Activated naive CD4-positive, alpha-beta T cell treated with anti-CD3 and anti-CD28 coated beads, Interleukin-2, amount 10 ng/mL, durations not matched to agents 7 days and 5 days (primary cell): Measurements from ENCODE around the gene MN1.

Source experiments
- CTCF ChIA-PET: fragments of 350-600 bp; sonication (Branson Sonifier 250); formaldehyde crosslinking; loops from one replicate; lab custom pipeline; 2021; ENCODE audit warnings: antibody characterized with exemption; lab: Charles Lee
- DNase-seq: peaks from one replicate; pipeline ENCODE4 v3.0.0-alpha.2; 2020
- H3K27ac Mint-ChIP-seq: one replicate; pipeline ENCODE4 v1.8.0; 2021; ENCODE audit warnings: mild to moderate bottlenecking, moderate library complexity, mixed read lengths
- H3K27me3 Mint-ChIP-seq: one replicate; pipeline ENCODE4 v1.8.0; 2021; ENCODE audit warnings: mild to moderate bottlenecking, mixed read lengths
- H3K36me3 Mint-ChIP-seq: one replicate; pipeline ENCODE4 v1.8.0; 2021; ENCODE audit warnings: mixed read lengths
- H3K4me1 Mint-ChIP-seq: one replicate; pipeline ENCODE4 v1.8.0; 2021; ENCODE audit warnings: mixed read lengths
- H3K4me3 Mint-ChIP-seq: one replicate; pipeline ENCODE4 v1.8.0; 2021; ENCODE audit warnings: mild to moderate bottlenecking, moderate library complexity, mixed read lengths
- H3K9me3 Mint-ChIP-seq: one replicate; pipeline ENCODE4 v1.8.0; 2021; ENCODE audit warnings: mixed read lengths

Gene MN1

GRCh38 chr22:27801616-27802345 lies at the start of gene MN1:
MN1 (minus strand) TSS chr22:27801756; CDS start chr22:27800543, 1,213 bp downstream.
- Mint-ChIP-seq H3K4me1 (peaks cover 15% of the 10 kb centered on the region), H3K27me3 (peaks cover 66% of the 10 kb centered on the region), H3K27ac (no peak within 1 kb of the TSS), H3K9me3 (no peaks in the 10 kb centered on the region), H3K36me3 (no peaks in the 10 kb centered on the region), H3K4me3 (peak within 1 kb of the TSS; percentile 75)
- CTCF ChIA-PET: no interaction called here
- peak; percentile 64 for DNase-seq

GRCh38 chr22:27850000-27850521 lies 48.5 kb upstream of the MN1 start:
- DNase-seq: no peak
- peaks cover 3% of the 10 kb centered on the region for H3K4me1 Mint-ChIP-seq
- CTCF ChIA-PET: no interaction called here
- no peak overlapping the region for H3K27ac Mint-ChIP-seq
- no peak overlapping the region for H3K4me3 Mint-ChIP-seq
- no peaks in the 10 kb centered on the region for H3K9me3 Mint-ChIP-seq
- H3K36me3 Mint-ChIP-seq: peaks cover 52% of the 10 kb centered on the region
- H3K27me3 Mint-ChIP-seq: no peaks in the 10 kb centered on the region

- no peak overlapping the region for H3K27ac Mint-ChIP-seq
- peaks cover 40% of the 10 kb centered on the region for H3K36me3 Mint-ChIP-seq
- CTCF ChIA-PET: no interaction called here
- no peak for DNase-seq
- peaks cover 3% of the 10 kb centered on the region for H3K4me1 Mint-ChIP-seq
- H3K9me3 Mint-ChIP-seq: no peaks in the 10 kb centered on the region
- H3K27me3 Mint-ChIP-seq: no peaks in the 10 kb centered on the region
- H3K4me3 Mint-ChIP-seq: no peak overlapping the region
Observed at GRCh38 chr22:27848005-27848404, 46.4 kb upstream of the MN1 start.

GRCh38 chr22:27846910-27847309 lies 45.4 kb upstream of the MN1 start:
- Mint-ChIP-seq H3K27me3 (no peaks in the 10 kb centered on the region), H3K36me3 (peaks cover 37% of the 10 kb centered on the region), H3K9me3 (no peaks in the 10 kb centered on the region), H3K27ac (no peak overlapping the region), H3K4me3 (no peak overlapping the region), H3K4me1 (peaks cover 3% of the 10 kb centered on the region)
- DNase-seq: no peak
- CTCF ChIA-PET: no interaction called here

GRCh38 chr22:27846248-27846757 lies 44.7 kb upstream of the MN1 start:
- Mint-ChIP-seq H3K27me3 (no peaks in the 10 kb centered on the region), H3K4me1 (peaks cover 3% of the 10 kb centered on the region), H3K4me3 (no peak overlapping the region), H3K9me3 (no peaks in the 10 kb centered on the region), H3K27ac (no peak overlapping the region), H3K36me3 (peaks cover 37% of the 10 kb centered on the region)
- no peak for DNase-seq
- CTCF ChIA-PET: no interaction called here

GRCh38 chr22:27845644-27846043 lies 44.1 kb upstream of the MN1 start:
- no peak overlapping the region for H3K4me3 Mint-ChIP-seq
- H3K27ac Mint-ChIP-seq: no peak overlapping the region
- peaks cover 34% of the 10 kb centered on the region for H3K36me3 Mint-ChIP-seq
- H3K4me1 Mint-ChIP-seq: peaks cover 3% of the 10 kb centered on the region
- no peaks in the 10 kb centered on the region for H3K27me3 Mint-ChIP-seq
- DNase-seq: no peak
- no peaks in the 10 kb centered on the region for H3K9me3 Mint-ChIP-seq
- CTCF ChIA-PET: no interaction called here

- Mint-ChIP-seq H3K4me3 (no peak overlapping the region), H3K36me3 (peaks cover 29% of the 10 kb centered on the region), H3K27me3 (no peaks in the 10 kb centered on the region), H3K27ac (no peak overlapping the region), H3K9me3 (no peaks in the 10 kb centered on the region), H3K4me1 (no peaks in the 10 kb centered on the region)
- CTCF ChIA-PET: interaction anchor here (1.9 kb wide), 1 partner anchor 9 kb away, joined by 4 read pairs; no protein-coding TSS in a partner anchor
- no peak for DNase-seq
Observed at GRCh38 chr22:27844656-27845591, 43.4 kb upstream of the MN1 start.

- Mint-ChIP-seq H3K27me3 (no peaks in the 10 kb centered on the region), H3K9me3 (no peaks in the 10 kb centered on the region), H3K4me1 (no peaks in the 10 kb centered on the region), H3K4me3 (no peak overlapping the region), H3K36me3 (peaks cover 26% of the 10 kb centered on the region), H3K27ac (no peak overlapping the region)
- DNase-seq: no peak
- CTCF ChIA-PET: interaction anchor here (1.9 kb wide), 1 partner anchor 10 kb away, joined by 4 read pairs; no protein-coding TSS in a partner anchor
Observed at GRCh38 chr22:27844256-27844655, 42.7 kb upstream of the MN1 start.

- Mint-ChIP-seq H3K27me3 (no peaks in the 10 kb centered on the region), H3K4me3 (no peak overlapping the region), H3K4me1 (no peaks in the 10 kb centered on the region), H3K27ac (no peak overlapping the region), H3K9me3 (no peaks in the 10 kb centered on the region), H3K36me3 (peaks cover 20% of the 10 kb centered on the region)
- no peak for DNase-seq
- CTCF ChIA-PET: interaction anchor here (1.9 kb wide), 1 partner anchor 11 kb away, joined by 4 read pairs; no protein-coding TSS in a partner anchor
Observed at GRCh38 chr22:27843441-27843840, 41.9 kb upstream of the MN1 start.

- Mint-ChIP-seq H3K27me3 (no peaks in the 10 kb centered on the region), H3K27ac (no peak overlapping the region), H3K4me3 (no peak overlapping the region), H3K36me3 (peaks cover 15% of the 10 kb centered on the region), H3K4me1 (no peaks in the 10 kb centered on the region), H3K9me3 (peaks cover under 1% of the 10 kb centered on the region)
- CTCF ChIA-PET: no interaction called here
- no peak for DNase-seq
Observed at GRCh38 chr22:27842669-27843431, 41.3 kb upstream of the MN1 start.

GRCh38 chr22:27842201-27842600 lies 40.6 kb upstream of the MN1 start:
- Mint-ChIP-seq H3K9me3 (peaks cover 5% of the 10 kb centered on the region), H3K4me3 (no peak overlapping the region), H3K27me3 (peaks cover under 1% of the 10 kb centered on the region), H3K36me3 (peaks cover 13% of the 10 kb centered on the region), H3K27ac (no peak overlapping the region), H3K4me1 (no peaks in the 10 kb centered on the region)
- no peak for DNase-seq
- CTCF ChIA-PET: no interaction called here

- Mint-ChIP-seq H3K4me3 (no peak overlapping the region), H3K36me3 (peaks cover 10% of the 10 kb centered on the region), H3K4me1 (no peaks in the 10 kb centered on the region), H3K27me3 (peaks cover 4% of the 10 kb centered on the region), H3K27ac (no peak overlapping the region), H3K9me3 (peaks cover 5% of the 10 kb centered on the region)
- CTCF ChIA-PET: no interaction called here
- DNase-seq: no peak
Observed at GRCh38 chr22:27840436-27840835, 38.9 kb upstream of the MN1 start.

GRCh38 chr22:27839057-27839660 lies 37.6 kb upstream of the MN1 start:
- Mint-ChIP-seq H3K27ac (no peak overlapping the region), H3K4me3 (no peak overlapping the region), H3K9me3 (peaks cover 5% of the 10 kb centered on the region), H3K36me3 (peaks cover 10% of the 10 kb centered on the region), H3K4me1 (no peaks in the 10 kb centered on the region), H3K27me3 (peaks cover 4% of the 10 kb centered on the region)
- CTCF ChIA-PET: no interaction called here
- no peak for DNase-seq
